ES-I3 (cell line): ENCODE results near the gene SLC24A1.

ENCODE experiments used
- H3K36me3 ChIP-seq: 2 replicates; pipeline ENCODE4 v1.6.1; 2013; ENCODE audit warnings: mild to moderate bottlenecking, low read length, control low read depth, moderate library complexity; ENCODE audit not compliant: insufficient read depth
- H3K4me1 ChIP-seq: 2 replicates; pipeline ENCODE4 v1.6.1; 2013; ENCODE audit warnings: mild to moderate bottlenecking, control low read depth, low read length; ENCODE audit not compliant: insufficient read depth
- H3K9ac ChIP-seq: 2 replicates; pipeline ENCODE4 v1.6.1; 2013; ENCODE audit warnings: low read depth, mild to moderate bottlenecking, low read length, moderate library complexity
- H3K9me3 ChIP-seq: 2 replicates; pipeline ENCODE4 v1.6.1; 2013; ENCODE audit warnings: mild to moderate bottlenecking, low read length, moderate library complexity; ENCODE audit not compliant: control insufficient read depth, insufficient read depth

Gene SLC24A1

DNA sequence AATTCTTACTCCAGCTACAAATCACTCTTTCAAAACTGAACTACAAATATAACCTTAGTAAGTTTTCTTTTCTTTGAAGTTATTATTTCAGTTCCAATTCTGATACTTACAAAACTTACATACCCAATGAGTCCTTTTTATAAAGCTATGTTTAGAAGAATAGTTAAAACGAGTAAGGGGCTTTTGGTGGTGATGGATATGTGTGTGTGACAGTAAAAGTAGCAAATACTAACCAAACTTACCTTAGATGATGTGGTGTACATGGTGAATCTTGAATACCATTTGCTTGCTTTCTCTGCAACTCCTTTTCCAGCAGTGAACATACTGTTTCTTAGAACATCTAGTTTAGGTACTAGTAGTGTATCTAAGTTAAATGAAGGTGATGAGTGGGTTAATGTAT, 68.4 kb downstream of the SLC24A1 start:
- H3K9ac ChIP-seq: no peak overlapping the region
- H3K36me3 ChIP-seq: no peaks in the 10 kb centered on the region
- H3K9me3 ChIP-seq: no peaks in the 10 kb centered on the region; the same call in none of the 2 replicates
- no peaks in the 10 kb centered on the region for H3K4me1 ChIP-seq

DNA sequence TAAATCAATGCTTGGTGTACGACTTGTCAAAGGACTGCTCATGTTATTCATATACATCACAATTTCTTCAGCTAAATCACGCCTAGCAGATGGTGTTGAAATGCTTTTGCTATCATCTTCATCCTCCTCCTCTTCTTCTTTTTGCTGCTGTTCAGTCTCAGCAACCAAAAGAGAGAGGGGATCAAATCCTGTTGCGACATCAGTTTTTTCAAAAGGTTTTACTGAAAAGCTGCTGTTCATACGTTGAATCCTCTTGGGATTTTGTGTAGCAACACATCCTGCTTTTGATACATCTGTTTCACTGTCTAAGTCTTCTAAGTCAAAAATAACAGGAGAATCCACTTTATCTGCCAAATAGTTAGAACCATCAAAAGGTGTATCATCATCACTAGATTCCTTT, 69.0 kb downstream of the SLC24A1 start:
- Histone ChIP-seq H3K36me3 (no peaks in the 10 kb centered on the region), H3K9ac (no peak overlapping the region), H3K4me1 (no peaks in the 10 kb centered on the region)

GRCh38 chr15:65695081-65695480, 73.3 kb downstream of the SLC24A1 start:
- H3K9me3 ChIP-seq: no peaks in the 10 kb centered on the region; the same call in 1 of the 2 replicates
- H3K36me3 ChIP-seq: no peaks in the 10 kb centered on the region
- H3K9ac ChIP-seq: no peak overlapping the region
- H3K4me1 ChIP-seq: no peaks in the 10 kb centered on the region

More for the DNA sequence above, 69.0 kb downstream of the SLC24A1 start:
- no peaks in the 10 kb centered on the region; the same call in none of the 2 replicates for H3K9me3 ChIP-seq
